GM19395 (cell line): ENCODE measurements around the gene FBN3.
"Not testable (repeated sequence)": the region's sequence is repeated elsewhere in the genome, so short reads cannot be mapped to it uniquely, and the experiment has no call there.

Experiments
- ATAC-seq: cut with Tn5 transposase; IDR thresholded peaks from one replicate; pipeline ENCODE4 v1.9.1; 2021; ENCODE audit warnings: mild to moderate bottlenecking, moderate library complexity; ENCODE audit not compliant: unreplicated experiment

Gene FBN3

DNA sequence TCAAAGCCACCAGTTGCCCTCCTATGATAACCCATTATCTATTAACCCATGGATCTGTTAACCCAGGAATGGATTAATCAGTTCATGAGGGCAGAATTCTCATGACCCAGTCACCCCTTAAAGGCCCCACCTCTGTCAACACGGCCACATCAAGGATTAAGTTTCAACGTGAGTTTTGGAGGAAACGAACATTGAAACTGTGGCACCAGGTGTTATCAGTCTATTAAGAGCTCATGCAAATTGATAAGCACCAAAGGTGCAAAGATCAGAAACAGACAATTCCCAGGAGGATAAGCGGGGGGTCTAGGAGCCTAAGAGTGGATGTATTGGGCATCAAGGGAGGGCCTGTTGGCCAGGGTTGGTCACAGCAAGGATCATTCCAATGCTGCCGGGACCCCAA, 124.1 kb downstream of the FBN3 start:
- no peak for ATAC-seq

DNA sequence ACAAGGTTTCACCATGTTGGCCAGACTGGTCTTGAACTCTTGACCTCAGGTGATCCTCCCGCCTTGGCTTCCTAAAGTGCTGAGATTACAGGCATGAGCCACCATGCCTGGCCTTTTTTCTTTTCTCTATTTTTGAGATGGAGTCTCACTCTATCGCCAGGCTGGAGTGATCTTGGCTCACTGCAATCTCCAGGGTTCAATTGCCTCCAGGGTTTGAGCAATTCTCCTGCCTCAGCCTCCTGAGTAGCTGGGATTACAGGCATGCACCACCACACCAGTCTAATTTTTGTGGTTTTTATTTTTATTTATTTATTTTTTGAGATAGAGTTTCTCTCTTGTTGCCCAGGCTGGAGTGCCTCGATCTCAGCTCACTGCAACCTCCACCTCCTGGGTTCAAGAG, 125.1 kb downstream of the FBN3 start:
- not testable (repeated sequence) for ATAC-seq

DNA sequence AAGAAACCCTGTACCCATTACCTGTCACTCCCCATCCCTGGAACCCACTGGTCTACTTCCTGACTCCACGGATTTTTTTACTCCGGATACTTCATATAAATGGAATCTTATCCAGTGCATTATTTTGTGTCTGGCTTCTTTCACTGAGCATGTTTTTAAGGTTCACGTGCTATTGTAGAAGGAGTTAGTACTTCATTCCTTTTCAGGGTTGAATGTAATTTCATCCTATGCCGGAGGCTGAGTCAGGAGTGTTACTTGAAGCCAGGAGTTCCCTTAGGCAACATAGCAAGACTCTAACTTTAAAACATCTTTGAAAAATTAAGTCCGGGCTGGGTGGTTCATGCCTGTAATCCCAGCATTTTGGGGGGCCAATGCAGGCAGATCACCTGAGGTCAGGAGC, 126.0 kb downstream of the FBN3 start:
- no peak for ATAC-seq

DNA sequence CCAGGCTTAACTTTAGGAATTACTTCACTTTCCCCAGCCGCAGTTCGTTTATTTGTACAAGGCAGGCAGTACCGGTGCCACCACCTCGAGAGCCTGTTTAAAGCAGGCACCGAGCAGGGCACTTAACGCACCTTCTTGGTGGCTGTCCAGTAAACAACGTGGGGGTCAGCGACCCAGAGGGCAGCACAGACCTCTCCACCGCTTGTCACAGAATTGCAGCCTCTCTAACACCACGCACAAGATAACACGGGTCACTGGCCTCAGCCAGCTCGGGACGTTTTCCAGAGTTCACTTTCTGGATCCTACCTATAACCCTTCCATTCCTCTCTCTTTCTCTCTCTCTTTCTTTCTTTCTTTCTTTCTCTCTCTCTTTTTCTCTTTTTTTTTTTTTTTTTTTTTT, 127.1 kb downstream of the FBN3 start:
- ATAC-seq, result no peak

DNA sequence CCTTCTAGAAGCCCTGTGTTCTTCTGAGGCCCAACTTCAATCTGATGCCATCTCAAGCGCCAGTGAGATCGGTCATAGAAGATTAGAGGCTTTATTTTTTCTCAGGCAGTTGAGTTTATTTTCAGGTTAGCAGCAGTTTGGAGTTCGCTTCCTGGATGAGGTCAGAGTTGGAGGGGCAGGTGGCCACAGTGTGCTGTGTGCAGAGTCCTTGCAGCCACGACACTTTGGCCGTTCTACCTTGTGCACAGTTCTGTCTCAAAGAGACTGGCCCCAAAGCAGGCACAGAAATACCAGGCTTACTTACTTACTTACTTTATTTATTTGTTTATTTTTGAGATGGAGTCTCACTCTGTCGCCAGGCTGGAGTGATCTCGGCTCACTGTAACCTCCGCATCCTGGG, 128.0 kb downstream of the FBN3 start:
- no peak for ATAC-seq

DNA sequence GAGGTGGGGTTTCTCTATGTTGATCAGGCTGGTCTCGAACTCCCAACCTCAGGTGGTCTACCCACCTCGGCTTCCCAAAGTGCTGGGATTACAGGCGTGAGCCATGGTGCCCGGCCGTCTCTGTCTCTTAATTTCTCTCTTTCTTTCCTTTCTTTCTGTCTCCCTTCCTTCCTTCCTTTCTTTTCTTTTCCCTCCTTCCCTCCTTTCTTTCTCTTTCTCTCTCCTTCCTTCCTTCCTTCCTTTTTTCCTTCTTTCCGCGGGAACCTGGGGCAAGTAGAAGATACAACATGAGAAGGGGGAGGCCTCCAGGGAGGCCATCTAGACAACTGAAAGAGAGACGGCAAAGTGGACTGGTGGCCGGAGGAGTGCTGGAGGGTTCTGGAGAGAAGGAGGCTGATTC, 128.7 kb downstream of the FBN3 start:
- ATAC-seq, result no peak

DNA sequence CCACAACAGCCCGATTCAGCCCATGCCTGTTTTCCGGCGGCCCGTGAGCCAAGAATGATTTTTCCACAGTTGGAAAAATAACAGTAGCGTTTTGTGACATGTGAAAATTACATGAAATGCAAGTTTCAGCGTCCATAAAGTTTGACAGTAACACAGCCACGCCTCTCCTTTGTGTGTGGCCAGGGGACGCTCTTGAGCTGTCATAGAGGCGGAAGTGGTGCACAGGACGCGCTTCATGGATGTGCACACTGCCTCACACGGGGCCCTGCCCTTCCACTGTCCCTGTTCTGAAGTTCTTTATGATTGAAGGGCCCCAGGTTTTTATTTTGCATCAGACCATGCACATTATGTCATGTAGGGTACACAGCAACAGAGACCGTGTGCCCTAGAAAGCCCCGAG, 131.6 kb downstream of the FBN3 start:
- no peak for ATAC-seq
